NT2/D1 (cell line): ENCODE data around the gene ALDH4A1.

ENCODE experiments used
- DNase-seq: peaks from one replicate; pipeline ENCODE4 v3.0.0-alpha.2; 2011; ENCODE audit warnings: low read depth, low spot score
- H3K27me3 ChIP-seq: 2 replicates; pipeline ENCODE4 v1.6.0; 2011; ENCODE audit warnings: mild to moderate bottlenecking; ENCODE audit not compliant: insufficient read length, insufficient read depth
- H3K36me3 ChIP-seq: 2 replicates; pipeline ENCODE4 v1.6.1; 2011; ENCODE audit warnings: mild to moderate bottlenecking, low read length, mixed read lengths; ENCODE audit not compliant: insufficient read depth, insufficient read length
- H3K4me1 ChIP-seq: 2 replicates; pipeline ENCODE4 v1.5.1; 2011; ENCODE audit not compliant: insufficient read depth, insufficient read length
- H3K4me3 ChIP-seq: 2 replicates; pipeline ENCODE4 v1.5.1; 2011; ENCODE audit warnings: low read depth; ENCODE audit not compliant: insufficient read length
- H3K9ac ChIP-seq: 2 replicates; pipeline ENCODE4 v1.6.0; 2011; ENCODE audit warnings: low read depth; ENCODE audit not compliant: insufficient read length
- H3K9me3 ChIP-seq: 2 replicates; pipeline ENCODE4 v1.5.1; 2011; ENCODE audit warnings: mild to moderate bottlenecking, low read length; ENCODE audit not compliant: insufficient read depth
- SUZ12 ChIP-seq: IDR thresholded peaks from 2 replicates; pipeline ENCODE4 v1.6.1; 2011; ENCODE audit not compliant: insufficient read length, insufficient read depth; ENCODE audit errors: extremely low read depth
- YY1 ChIP-seq: IDR thresholded peaks from 2 replicates; pipeline ENCODE4 v1.6.1; 2011; ENCODE audit not compliant: insufficient read length, insufficient read depth
- ZNF274 ChIP-seq: IDR thresholded peaks from 2 replicates; pipeline ENCODE4 v1.6.1; 2011; ENCODE audit warnings: mild to moderate bottlenecking, low read depth, low read length

The ALDH4A1 gene

GRCh38 chr1:18878538-18879214, 23.7 kb downstream of the ALDH4A1 start:
- Histone ChIP-seq H3K4me3 (no peak overlapping the region), H3K27me3 (no peaks in the 10 kb centered on the region), H3K4me1 (peaks cover 7% of the 10 kb centered on the region), H3K36me3 (peaks cover 46% of the 10 kb centered on the region), H3K9ac (no peak overlapping the region), H3K9me3 (no peaks in the 10 kb centered on the region)
- TF ChIP-seq SUZ12 = no peak
- TF ChIP-seq YY1 = no peak
- TF ChIP-seq ZNF274 = no peak
- no peak for DNase-seq

DNA sequence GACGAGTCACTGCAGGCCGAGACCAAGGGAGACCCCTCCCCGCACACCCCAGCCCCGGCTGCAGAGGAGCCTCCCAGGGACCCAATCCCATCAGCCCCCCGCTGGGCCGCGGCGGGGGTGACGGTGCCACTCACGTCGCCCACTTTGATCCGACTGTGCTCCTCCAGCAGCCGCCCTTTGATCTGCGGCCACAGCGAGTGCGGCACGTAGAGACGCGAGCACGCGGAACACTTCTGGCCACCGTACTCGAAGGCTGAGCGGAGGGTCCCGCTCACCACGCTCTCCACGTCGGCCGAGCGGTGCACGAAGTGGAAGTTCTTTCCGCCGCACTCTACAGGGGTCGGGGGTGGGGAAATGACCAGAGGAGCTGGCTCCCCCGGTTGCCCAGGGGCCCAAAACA, 25.1 kb downstream of the ALDH4A1 start:
- Histone ChIP-seq H3K9me3 (no peaks in the 10 kb centered on the region), H3K27me3 (no peaks in the 10 kb centered on the region), H3K4me1 (peaks cover 7% of the 10 kb centered on the region), H3K36me3 (peaks cover 45% of the 10 kb centered on the region), H3K4me3 (no peak overlapping the region), H3K9ac (no peak overlapping the region)
- no peak for DNase-seq
- TF ChIP-seq YY1 = no peak

- Histone ChIP-seq H3K27me3 (no peaks in the 10 kb centered on the region), H3K36me3 (peaks cover 42% of the 10 kb centered on the region), H3K9me3 (no peaks in the 10 kb centered on the region), H3K9ac (no peak overlapping the region), H3K4me3 (no peak overlapping the region), H3K4me1 (peaks cover 7% of the 10 kb centered on the region)
- no peak for DNase-seq
- TF ChIP-seq SUZ12 (no peak), ZNF274 (no peak), YY1 (no peak)
Observed at GRCh38 chr1:18876210-18876609, 26.1 kb downstream of the ALDH4A1 start.

GRCh38 chr1:18875796-18876128, 26.6 kb downstream of the ALDH4A1 start:
- no peak overlapping the region for H3K4me3 ChIP-seq
- no peak overlapping the region for H3K9ac ChIP-seq
- no peaks in the 10 kb centered on the region for H3K27me3 ChIP-seq
- H3K36me3 ChIP-seq = peaks cover 41% of the 10 kb centered on the region
- DNase-seq = no peak
- H3K4me1 ChIP-seq = peaks cover 7% of the 10 kb centered on the region
- no peaks in the 10 kb centered on the region for H3K9me3 ChIP-seq
- TF ChIP-seq ZNF274 = no peak
- no peak for TF ChIP-seq YY1
- no peak for TF ChIP-seq SUZ12

GRCh38 chr1:18875107-18875795, 27.1 kb downstream of the ALDH4A1 start:
- peaks cover 7% of the 10 kb centered on the region for H3K4me1 ChIP-seq
- TF ChIP-seq SUZ12 = no peak
- TF ChIP-seq ZNF274 = no peak
- no peak for TF ChIP-seq YY1
- no peaks in the 10 kb centered on the region for H3K27me3 ChIP-seq
- DNase-seq = peak; percentile 83
- H3K9ac ChIP-seq = no peak overlapping the region
- peaks cover 41% of the 10 kb centered on the region for H3K36me3 ChIP-seq
- H3K9me3 ChIP-seq = no peaks in the 10 kb centered on the region
- H3K4me3 ChIP-seq = no peak overlapping the region

DNA sequence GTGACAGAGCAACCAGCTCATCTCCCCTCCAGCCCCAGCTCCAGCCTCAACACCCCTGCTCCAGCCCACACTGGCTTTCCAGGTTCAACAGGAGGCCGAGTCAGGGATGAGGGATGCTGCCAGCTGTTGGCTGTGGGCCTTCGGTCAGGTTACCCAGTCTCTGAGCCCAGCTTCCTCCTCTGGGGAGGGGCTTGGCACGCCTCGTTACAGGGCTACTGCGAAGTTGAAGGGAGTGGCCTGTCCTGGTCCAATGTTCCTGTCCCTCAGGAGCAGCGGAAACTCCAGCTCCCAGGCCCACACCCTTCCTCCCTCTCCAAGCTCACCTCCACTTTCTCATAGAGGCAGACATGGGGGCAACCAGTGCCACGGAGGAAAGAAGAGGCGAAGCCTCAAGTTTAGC, 27.8 kb downstream of the ALDH4A1 start:
- Histone ChIP-seq H3K4me1 (peaks cover 7% of the 10 kb centered on the region), H3K9me3 (no peaks in the 10 kb centered on the region), H3K4me3 (no peak overlapping the region), H3K27me3 (no peaks in the 10 kb centered on the region), H3K36me3 (peaks cover 41% of the 10 kb centered on the region), H3K9ac (no peak overlapping the region)
- DNase-seq = no peak
- no peak for TF ChIP-seq SUZ12
- TF ChIP-seq YY1 = no peak
- TF ChIP-seq ZNF274 = no peak

DNA sequence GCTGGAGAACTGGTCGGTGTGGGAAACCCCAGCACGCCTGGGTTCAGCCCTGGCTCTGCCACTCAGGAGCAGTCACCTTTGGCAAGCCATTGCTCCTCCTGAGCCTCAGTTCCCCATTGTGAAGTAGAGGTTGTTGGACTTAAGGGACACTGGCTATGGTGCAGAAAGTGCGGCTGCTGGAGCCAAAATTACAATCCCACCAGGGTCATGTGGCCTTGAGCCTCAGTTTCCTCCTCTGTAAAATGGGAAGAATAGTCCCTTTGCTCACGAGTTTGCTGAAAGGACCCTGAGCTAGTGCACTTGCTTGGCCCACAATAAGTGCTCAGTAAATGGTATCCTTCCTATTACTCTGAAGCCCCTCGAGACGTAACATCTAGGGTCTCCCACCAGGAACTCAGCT, 28.3 kb downstream of the ALDH4A1 start:
- H3K4me1 ChIP-seq = peaks cover 2% of the 10 kb centered on the region
- peaks cover 41% of the 10 kb centered on the region for H3K36me3 ChIP-seq
- H3K4me3 ChIP-seq = no peak overlapping the region
- H3K9me3 ChIP-seq = no peaks in the 10 kb centered on the region
- TF ChIP-seq YY1 = no peak
- no peaks in the 10 kb centered on the region for H3K27me3 ChIP-seq
- no peak overlapping the region for H3K9ac ChIP-seq
- no peak for DNase-seq
